Subcutaneous abdominal adipose tissue (tissue), 5 donors: ENCODE measurements around the gene TFF2.

Source experiments
- H3K27ac ChIP-seq: one replicate; pipeline ENCODE4 v1.7.0; 2013; ENCODE audit warnings: low read depth, mild to moderate bottlenecking, inconsistent platforms, low read length, moderate library complexity
- H3K27me3 ChIP-seq, 5 donors: one replicate each; pipeline ENCODE4 v1.7.0; 2013; ENCODE audit warnings: low read length in 5 of 5, inconsistent platforms in 1 of 5; ENCODE audit not compliant: control insufficient read depth in 5 of 5, insufficient read depth in 4 of 5
- H3K36me3 ChIP-seq, 5 donors: one replicate each; pipeline ENCODE4 v1.7.0; 2013; ENCODE audit warnings: low read length in 5 of 5; ENCODE audit not compliant: control insufficient read depth in 5 of 5, insufficient read depth in 5 of 5
- H3K4me1 ChIP-seq, 5 donors: one replicate each; pipeline ENCODE4 v1.7.0; 2013; ENCODE audit warnings: low read length in 5 of 5, mild to moderate bottlenecking in 3 of 5, moderate library complexity in 1 of 5; ENCODE audit not compliant: control insufficient read depth in 5 of 5, insufficient read depth in 5 of 5
- H3K4me3 ChIP-seq, 5 donors: one replicate each; pipeline ENCODE4 v1.7.0; 2013; ENCODE audit warnings: low read length in 5 of 5, low read depth in 1 of 5
- H3K9ac ChIP-seq, 5 donors: one replicate each; pipeline ENCODE4 v1.7.0; 2013; ENCODE audit warnings: low read length in 5 of 5, mild to moderate bottlenecking in 4 of 5, moderate library complexity in 3 of 5
- H3K9me3 ChIP-seq, 5 donors: one replicate each; pipeline ENCODE4 v1.7.0; 2013; ENCODE audit warnings: low read length in 5 of 5; ENCODE audit not compliant: control insufficient read depth in 5 of 5
- donor health status: healthy.
- donor health status: healthy.
- donor health status: healthy.
- donor health status: healthy.
- donor health status: healthy.

Gene TFF2

GRCh38 chr21:42358937-42359336 is 8.1 kb upstream of the TFF2 start:
- no peaks in the 10 kb centered on the region for H3K36me3 ChIP-seq
- H3K27me3 ChIP-seq: peaks cover 5 to 22% (median 14%) of the 10 kb centered on the region in 5 donors
- no peak overlapping the region for H3K9ac ChIP-seq
- H3K9me3 ChIP-seq: peaks cover 0 to 25% (median 16%) of the 10 kb centered on the region in 5 donors
- no peaks in the 10 kb centered on the region for H3K4me1 ChIP-seq
- no peak overlapping the region for H3K4me3 ChIP-seq
- no peak overlapping the region for H3K27ac ChIP-seq

GRCh38 chr21:42358261-42358660 is 7.5 kb upstream of the TFF2 start:
- H3K9ac ChIP-seq: no peak overlapping the region
- H3K27me3 ChIP-seq: peaks cover 5 to 18% (median 10%) of the 10 kb centered on the region in 5 donors
- H3K4me1 ChIP-seq: no peaks in the 10 kb centered on the region
- no peak overlapping the region for H3K27ac ChIP-seq
- no peak overlapping the region for H3K4me3 ChIP-seq
- peaks cover 0 to 26% (median 16%) of the 10 kb centered on the region in 5 donors for H3K9me3 ChIP-seq
- H3K36me3 ChIP-seq: no peaks in the 10 kb centered on the region

GRCh38 chr21:42357307-42357706 is 6.5 kb upstream of the TFF2 start:
- no peak overlapping the region for H3K9ac ChIP-seq

GRCh38 chr21:42356650-42357049 is 5.9 kb upstream of the TFF2 start:
- Histone ChIP-seq H3K4me3 (no peak overlapping the region), H3K4me1 (no peaks in the 10 kb centered on the region), H3K27ac (no peak overlapping the region), H3K36me3 (no peaks in the 10 kb centered on the region), H3K27me3 (peaks cover 3 to 10% (median 6%) of the 10 kb centered on the region in 5 donors), H3K9ac (no peak overlapping the region), H3K9me3 (peaks cover 0 to 26% (median 16%) of the 10 kb centered on the region in 5 donors)

More at GRCh38 chr21:42357307-42357706, 6.5 kb upstream of the TFF2 start:
- peaks cover 5 to 16% (median 7%) of the 10 kb centered on the region in 5 donors for H3K27me3 ChIP-seq
- H3K9me3 ChIP-seq: peaks cover 0 to 26% (median 16%) of the 10 kb centered on the region in 5 donors
- no peak overlapping the region for H3K4me3 ChIP-seq
- H3K27ac ChIP-seq: no peak overlapping the region
- no peaks in the 10 kb centered on the region for H3K4me1 ChIP-seq
- H3K36me3 ChIP-seq: no peaks in the 10 kb centered on the region

GRCh38 chr21:42356046-42356445 is 5.3 kb upstream of the TFF2 start:
- Histone ChIP-seq H3K4me1 (peaks cover 0 to 2% (median 0%) of the 10 kb centered on the region in 5 donors), H3K27me3 (peaks cover 3 to 7% (median 5%) of the 10 kb centered on the region in 5 donors), H3K4me3 (no peak overlapping the region), H3K9ac (no peak overlapping the region), H3K27ac (no peak overlapping the region), H3K9me3 (peaks cover 0 to 26% (median 16%) of the 10 kb centered on the region in 5 donors), H3K36me3 (no peaks in the 10 kb centered on the region)

- H3K4me3 ChIP-seq: no peak overlapping the region
- H3K36me3 ChIP-seq: no peaks in the 10 kb centered on the region
- H3K9me3 ChIP-seq: peaks cover 0 to 18% (median 8%) of the 10 kb centered on the region in 5 donors
- no peak overlapping the region for H3K9ac ChIP-seq
- peaks cover 0 to 3% (median 0%) of the 10 kb centered on the region in 5 donors for H3K4me1 ChIP-seq
- peaks cover 0 to 6% (median 0%) of the 10 kb centered on the region in 5 donors for H3K27me3 ChIP-seq
- no peak overlapping the region for H3K27ac ChIP-seq
These were observed 2.8 kb upstream of the TFF2 start for GRCh38 chr21:42353623-42354022.

- H3K9me3 ChIP-seq: peaks cover 0 to 18% (median 8%) of the 10 kb centered on the region in 5 donors
- no peaks in the 10 kb centered on the region for H3K36me3 ChIP-seq
- peaks cover 0 to 8% (median 0%) of the 10 kb centered on the region in 5 donors for H3K27me3 ChIP-seq
- peaks cover 0 to 3% (median 0%) of the 10 kb centered on the region in 5 donors for H3K4me1 ChIP-seq
- no peak overlapping the region for H3K9ac ChIP-seq
- H3K4me3 ChIP-seq: no peak overlapping the region
- no peak overlapping the region for H3K27ac ChIP-seq
These were observed 1.8 kb upstream of the TFF2 start for GRCh38 chr21:42352441-42353095.

- Histone ChIP-seq H3K9ac (no peak overlapping the region), H3K4me3 (no peak overlapping the region), H3K27me3 (peaks cover 0 to 8% (median 5%) of the 10 kb centered on the region in 5 donors), H3K9me3 (peaks cover 0 to 16% (median 5%) of the 10 kb centered on the region in 5 donors), H3K27ac (no peak overlapping the region), H3K36me3 (no peaks in the 10 kb centered on the region), H3K4me1 (peaks cover 0 to 3% (median 0%) of the 10 kb centered on the region in 5 donors)
These were observed 1.0 kb upstream of the TFF2 start for GRCh38 chr21:42351626-42352440.

- H3K9ac ChIP-seq: no peak overlapping the region
- no peak overlapping the region for H3K4me3 ChIP-seq
- H3K27me3 ChIP-seq: peaks cover 0 to 9% (median 7%) of the 10 kb centered on the region in 5 donors
- H3K4me1 ChIP-seq: peaks cover 0 to 3% (median 0%) of the 10 kb centered on the region in 5 donors
- H3K36me3 ChIP-seq: no peaks in the 10 kb centered on the region
- no peak overlapping the region for H3K27ac ChIP-seq
- peaks cover 0 to 8% (median 4%) of the 10 kb centered on the region in 5 donors for H3K9me3 ChIP-seq
These were observed 380 bp downstream of the TFF2 start for GRCh38 chr21:42350318-42350910.
